Astrocyte (in vitro differentiated cells and primary cell): ENCODE results near the gene GRID2. TPM values are rescaled to one million over a fixed set of nuclear protein-coding genes. Genes with fewer than 3 reads are reported as not detected.

ENCODE experiments used
- DNase-seq: peaks from one replicate; pipeline ENCODE4 v3.0.0-alpha.2; 2010; ENCODE audit warnings: low read depth
- FAIRE-seq: peaks from 2 replicates; lab custom pipeline; 2011; peaks lifted over from hg19 to GRCh38; lab: Jason Lieb, UNC
- H2AFZ ChIP-seq: 2 replicates; pipeline ENCODE4 v1.6.0; 2012; ENCODE audit warnings: low read depth, low read length, inconsistent platforms
- H3K27ac ChIP-seq: 2 replicates; pipeline ENCODE4 v1.5.1; 2011; ENCODE audit warnings: low read depth, low read length, inconsistent platforms
- H3K27me3 ChIP-seq: 2 replicates; pipeline ENCODE4 v1.6.0; 2011; ENCODE audit warnings: low read length, inconsistent platforms; ENCODE audit not compliant: insufficient read depth
- H3K36me3 ChIP-seq: 2 replicates; pipeline ENCODE4 v1.5.1; 2011; ENCODE audit warnings: low read length, inconsistent platforms; ENCODE audit not compliant: insufficient read depth
- H3K4me1 ChIP-seq: 2 replicates; pipeline ENCODE4 v1.5.1; 2011; ENCODE audit warnings: low read length, inconsistent platforms; ENCODE audit not compliant: insufficient read depth
- H3K4me2 ChIP-seq: 2 replicates; pipeline ENCODE4 v1.6.0; 2012; ENCODE audit warnings: low read length, inconsistent platforms
- H3K4me3 ChIP-seq: 2 replicates; pipeline ENCODE4 v1.5.1; 2011; ENCODE audit warnings: low read depth, mild to moderate bottlenecking, low read length, inconsistent platforms; ENCODE audit not compliant: insufficient read depth
- H3K79me2 ChIP-seq: 2 replicates; pipeline ENCODE4 v1.6.0; 2012; ENCODE audit warnings: mild to moderate bottlenecking, low read length, inconsistent platforms; ENCODE audit not compliant: insufficient read depth
- H3K9ac ChIP-seq: 2 replicates; pipeline ENCODE4 v1.6.0; 2012; ENCODE audit warnings: mild to moderate bottlenecking, low read length, inconsistent platforms
- H3K9me3 ChIP-seq: 2 replicates; pipeline ENCODE4 v1.5.1; 2012; ENCODE audit warnings: low read depth, mild to moderate bottlenecking, low read length, inconsistent platforms; ENCODE audit not compliant: insufficient read depth
- H4K20me1 ChIP-seq: 2 replicates; pipeline ENCODE4 v1.6.0; 2012; ENCODE audit warnings: low read length, inconsistent platforms; ENCODE audit not compliant: insufficient read depth
- H3K27ac Mint-ChIP-seq: one replicate; pipeline ENCODE4 v1.8.0; 2021; ENCODE audit warnings: mild to moderate bottlenecking, mixed read lengths; ENCODE audit not compliant: unreplicated experiment
- H3K27me3 Mint-ChIP-seq: one replicate; pipeline ENCODE4 v1.8.0; 2021; ENCODE audit warnings: low read depth, mixed read lengths; ENCODE audit not compliant: unreplicated experiment
- H3K36me3 Mint-ChIP-seq: one replicate; pipeline ENCODE4 v1.8.0; 2021; ENCODE audit warnings: low read depth, mixed read lengths; ENCODE audit not compliant: unreplicated experiment
- H3K4me1 Mint-ChIP-seq: one replicate; pipeline ENCODE4 v1.8.0; 2021; ENCODE audit warnings: low read depth, mixed read lengths; ENCODE audit not compliant: unreplicated experiment
- H3K4me3 Mint-ChIP-seq: one replicate; pipeline ENCODE4 v1.8.0; 2021; ENCODE audit warnings: mild to moderate bottlenecking, moderate library complexity, mixed read lengths; ENCODE audit not compliant: unreplicated experiment
- H3K9me3 Mint-ChIP-seq: one replicate; pipeline ENCODE4 v1.8.0; 2021; ENCODE audit warnings: mild to moderate bottlenecking, mixed read lengths; ENCODE audit not compliant: unreplicated experiment
- CTCF ChIP-seq: IDR thresholded peaks from 2 replicates; pipeline ENCODE4 v1.5.1; 2011; ENCODE audit warnings: low read depth, mild to moderate bottlenecking, inconsistent platforms, low read length, moderate library complexity; ENCODE audit not compliant: insufficient read depth
- EZH2 ChIP-seq: IDR thresholded peaks from 2 replicates; pipeline ENCODE4 v1.6.1; 2012; ENCODE audit warnings: mild to moderate bottlenecking, low read length, inconsistent platforms; ENCODE audit not compliant: insufficient read depth
- total RNA-seq: library from RNA; stranded (reverse); gene quantifications from 2 replicates; pipeline ENCODE4 v1.2.1, GENCODE V29; 2021

GRID2 gene
- total RNA-seq, 1 donor from 2014 or later, result 0.14 TPM

GRCh38 chr4:93029769-93030168, 726.0 kb downstream of the GRID2 start:
- Histone ChIP-seq H3K9ac (no peak overlapping the region), H3K4me1 (no peaks in the 10 kb centered on the region), H3K27me3 (no peaks in the 10 kb centered on the region), H3K4me3 (no peak overlapping the region), H3K9me3 (no peaks in the 10 kb centered on the region), H3K27ac (no peak overlapping the region), H4K20me1 (no peaks in the 10 kb centered on the region), H3K79me2 (no peaks in the 10 kb centered on the region), H3K4me2 (no peak overlapping the region), H2AFZ (no peak overlapping the region), H3K36me3 (no peaks in the 10 kb centered on the region)
- FAIRE-seq (no peak), DNase-seq (no peak)
- no peaks in the 10 kb centered on the region for H3K4me1 Mint-ChIP-seq
- no peak overlapping the region for H3K4me3 Mint-ChIP-seq
- TF ChIP-seq EZH2, result no peak
- no peak for TF ChIP-seq CTCF
- no peaks in the 10 kb centered on the region for H3K9me3 Mint-ChIP-seq
- no peaks in the 10 kb centered on the region for H3K27me3 Mint-ChIP-seq
- H3K27ac Mint-ChIP-seq, result no peak overlapping the region
- no peaks in the 10 kb centered on the region for H3K36me3 Mint-ChIP-seq

GRCh38 chr4:93030670-93031069, 726.9 kb downstream of the GRID2 start:
- Mint-ChIP-seq H3K27ac (no peak overlapping the region), H3K27me3 (no peaks in the 10 kb centered on the region), H3K4me1 (no peaks in the 10 kb centered on the region), H3K9me3 (no peaks in the 10 kb centered on the region), H3K4me3 (no peak overlapping the region), H3K36me3 (no peaks in the 10 kb centered on the region)
- H3K9ac ChIP-seq, result no peak overlapping the region
- no peaks in the 10 kb centered on the region for H3K9me3 ChIP-seq
- H3K4me3 ChIP-seq, result no peak overlapping the region
- no peak overlapping the region for H3K27ac ChIP-seq
- no peak overlapping the region for H2AFZ ChIP-seq
- no peak for DNase-seq
- no peak for FAIRE-seq
- H3K4me1 ChIP-seq, result no peaks in the 10 kb centered on the region
- no peaks in the 10 kb centered on the region for H3K36me3 ChIP-seq
- no peaks in the 10 kb centered on the region for H3K27me3 ChIP-seq
- no peaks in the 10 kb centered on the region for H4K20me1 ChIP-seq
- H3K79me2 ChIP-seq, result no peaks in the 10 kb centered on the region
- no peak overlapping the region for H3K4me2 ChIP-seq
- no peak for TF ChIP-seq CTCF
- no peak for TF ChIP-seq EZH2

GRCh38 chr4:93031431-93032098, 727.8 kb downstream of the GRID2 start:
- Mint-ChIP-seq H3K4me1 (no peaks in the 10 kb centered on the region), H3K4me3 (no peak overlapping the region), H3K9me3 (no peaks in the 10 kb centered on the region), H3K27me3 (no peaks in the 10 kb centered on the region), H3K36me3 (no peaks in the 10 kb centered on the region), H3K27ac (no peak overlapping the region)
- no peaks in the 10 kb centered on the region for H3K27me3 ChIP-seq
- H3K36me3 ChIP-seq, result no peaks in the 10 kb centered on the region
- FAIRE-seq (no peak), DNase-seq (peak; percentile 2)
- no peak overlapping the region for H3K4me3 ChIP-seq
- H4K20me1 ChIP-seq, result no peaks in the 10 kb centered on the region
- H3K4me2 ChIP-seq, result no peak overlapping the region
- no peaks in the 10 kb centered on the region for H3K9me3 ChIP-seq
- H3K27ac ChIP-seq, result no peak overlapping the region
- TF ChIP-seq CTCF, result no peak
- no peak for TF ChIP-seq EZH2
- no peak overlapping the region for H3K9ac ChIP-seq
- no peaks in the 10 kb centered on the region for H3K4me1 ChIP-seq
- H3K79me2 ChIP-seq, result no peaks in the 10 kb centered on the region
- H2AFZ ChIP-seq, result no peak overlapping the region
